ENCODE results near the gene IFT52. TPM values are rescaled to one million over a fixed set of nuclear protein-coding genes. Genes with fewer than 3 reads are reported as not detected.
"Not testable (repeated sequence)": the region's sequence is repeated elsewhere in the genome, so short reads cannot be mapped to it uniquely, and the experiment has no call there.

Gene IFT52
- total RNA-seq, 2 experiments from 2014 or later: 14.2 to 15.7 TPM

GRCh38 chr20:43653966-43654365 is 63.2 kb downstream of the IFT52 start:
- ChIA-PET CTCF (no interaction called here), POLR2A (no interaction called here)
- no peak overlapping the region for H3K27ac Mint-ChIP-seq
- ATAC-seq: no peak
- no peaks in the 10 kb centered on the region for H3K36me3 Mint-ChIP-seq (ENCODE audit: low read depth)
- intact Hi-C loops (cut with micrococcal nuclease): no loop called here
- H3K4me3 Mint-ChIP-seq: no peak overlapping the region
- no peak for TF ChIP-seq CTCF (IDR thresholded peaks at IDR 0.05)
- H3K4me1 Mint-ChIP-seq (ENCODE audit: low read depth): peaks cover 6% of the 10 kb centered on the region
- no peaks in the 10 kb centered on the region for H3K9me3 Mint-ChIP-seq
- no peaks in the 10 kb centered on the region for H3K27me3 Mint-ChIP-seq
- no peak for DNase-seq

- POLR2A ChIA-PET; CTCF ChIA-PET; H3K4me3 Mint-ChIP-seq; H3K27me3 Mint-ChIP-seq; H3K27ac Mint-ChIP-seq; H3K9me3 Mint-ChIP-seq; H3K36me3 Mint-ChIP-seq (ENCODE audit: low read depth); intact Hi-C loops (cut with micrococcal nuclease); DNase-seq; H3K4me1 Mint-ChIP-seq (ENCODE audit: low read depth); ATAC-seq: not testable (repeated sequence)
Measured at GRCh38 chr20:43655176-43655575, 64.4 kb downstream of the IFT52 start.

GRCh38 chr20:43655937-43656336 is 65.2 kb downstream of the IFT52 start:
- ATAC-seq (no peak), DNase-seq (no peak)
- peaks cover 6% of the 10 kb centered on the region for H3K4me1 Mint-ChIP-seq (ENCODE audit: low read depth)
- peak overlapping the region; percentile 95 for H3K4me3 Mint-ChIP-seq
- no peaks in the 10 kb centered on the region for H3K27me3 Mint-ChIP-seq
- H3K9me3 Mint-ChIP-seq: no peaks in the 10 kb centered on the region
- intact Hi-C loops (cut with micrococcal nuclease): no loop called here
- peak overlapping the region; percentile 55 for H3K27ac Mint-ChIP-seq
- ChIA-PET POLR2A (interaction anchor here (0.6 to 0.7 kb wide), 2 partner anchors 71 to 480 kb away, joined by 3 read pairs; no protein-coding TSS in a partner anchor), CTCF (no interaction called here)
- no peak for TF ChIP-seq CTCF (IDR thresholded peaks at IDR 0.05)
- no peaks in the 10 kb centered on the region for H3K36me3 Mint-ChIP-seq (ENCODE audit: low read depth)

GRCh38 chr20:43658069-43658722 is 67.5 kb downstream of the IFT52 start:
- CTCF ChIA-PET: no interaction called here
- ATAC-seq (peak; percentile 64), DNase-seq (peak; percentile 83)
- POLR2A ChIA-PET: interaction anchor here (0.9 kb wide), 1 partner anchor 192 kb away, joined by 3 read pairs; no protein-coding TSS in a partner anchor
- Mint-ChIP-seq H3K9me3 (no peaks in the 10 kb centered on the region), H3K27me3 (no peaks in the 10 kb centered on the region), H3K4me1 (ENCODE audit: low read depth) (peaks cover 6% of the 10 kb centered on the region), H3K36me3 (ENCODE audit: low read depth) (no peaks in the 10 kb centered on the region), H3K27ac (peak overlapping the region; percentile 97), H3K4me3 (peak overlapping the region; percentile 95)
- intact Hi-C loops (cut with micrococcal nuclease): no loop called here
- TF ChIP-seq CTCF (IDR thresholded peaks at IDR 0.05): no peak

GRCh38 chr20:43658723-43659419 is 68.1 kb downstream of the IFT52 start:
- intact Hi-C loops (cut with micrococcal nuclease): no loop called here
- TF ChIP-seq CTCF (IDR thresholded peaks at IDR 0.05): peak; percentile 27
- Mint-ChIP-seq H3K36me3 (ENCODE audit: low read depth) (no peaks in the 10 kb centered on the region), H3K9me3 (no peaks in the 10 kb centered on the region), H3K27me3 (no peaks in the 10 kb centered on the region), H3K27ac (no peak overlapping the region), H3K4me1 (ENCODE audit: low read depth) (peaks cover 6% of the 10 kb centered on the region), H3K4me3 (peak overlapping the region; percentile 95)
- ATAC-seq (no peak), DNase-seq (peak; percentile 15)
- CTCF ChIA-PET: interaction anchor here (1.1 to 1.6 kb wide), 2 partner anchors 9 to 121 kb away, joined by 3 to 6 read pairs; partner anchors contain the start of gene MYBL2
- POLR2A ChIA-PET: interaction anchor here (0.9 kb wide), 1 partner anchor 192 kb away, joined by 3 read pairs; no protein-coding TSS in a partner anchor
